HEK293 (cell line): ENCODE data around the gene OR10A5.

Source experiments
- CTCF ChIA-PET: fragments of 350-600 bp; formaldehyde crosslinking; extraction: SDS; loops from one replicate; lab custom pipeline; 2021; ENCODE audit warnings: antibody characterized with exemption; lab: Yijun Ruan, JAX
- POLR2A ChIA-PET: fragments of 300-600 bp; formaldehyde crosslinking; extraction: SDS; loops from one replicate; lab custom pipeline; 2020; ENCODE audit warnings: antibody characterized with exemption, inconsistent platforms; lab: Yijun Ruan, JAX
- H3K27ac ChIP-seq: fragments of 200-500 bp; sonication (Bioruptor generic); 2 replicates; pipeline ENCODE4 v1.5.1; 2014; ENCODE audit warnings: low read depth, low read length, control low read depth, inconsistent platforms; ENCODE audit errors: extremely low read depth
- H3K36me3 ChIP-seq, 2 experiments: fragments of 200-500 bp in 1 of 2; sonication (Bioruptor generic) in 1 of 2; 1 replicate in 1 of 2; 2 replicates in 1 of 2; pipeline ENCODE4 v1.5.1; 2014 to 2017; ENCODE audit warnings: inconsistent platforms in 2 of 2, low read length in 2 of 2; ENCODE audit not compliant: control insufficient read depth in 2 of 2, insufficient read depth in 1 of 2
- H3K4me1 ChIP-seq: fragments of 200-500 bp; sonication (Bioruptor generic); 2 replicates; pipeline ENCODE4 v1.5.1; 2014; ENCODE audit warnings: mild to moderate bottlenecking, low read length, inconsistent platforms; ENCODE audit not compliant: control insufficient read depth, insufficient read depth
- H3K4me3 ChIP-seq: 2 replicates; pipeline ENCODE4 v1.5.1; 2011; ENCODE audit warnings: low read depth, mild to moderate bottlenecking, control low read depth, low read length, moderate library complexity
- H3K9me3 ChIP-seq: fragments of 200-500 bp; sonication (Bioruptor generic); 2 replicates; pipeline ENCODE4 v1.5.1; 2014; ENCODE audit warnings: low read depth, low read length, inconsistent platforms; ENCODE audit not compliant: control insufficient read depth, insufficient read depth
- FEZF1 ChIP-seq: fragments of 450-650 bp; formaldehyde crosslinking; IDR thresholded peaks from 2 replicates; pipeline ENCODE4 v1.5.1; 2016; ENCODE audit warnings: missing biosample characterization, missing genetic modification characterization
- GLI2 ChIP-seq: fragments of 450-650 bp; formaldehyde crosslinking; IDR thresholded peaks from 2 replicates; pipeline ENCODE4; 2017; ENCODE audit warnings: missing biosample characterization, missing genetic modification characterization, low read depth, borderline replicate concordance
- GLIS2 ChIP-seq: fragments of 450-650 bp; formaldehyde crosslinking; IDR thresholded peaks from 2 replicates; pipeline ENCODE4 v1.5.1; 2016; ENCODE audit warnings: missing biosample characterization, missing genetic modification characterization
- OVOL3 ChIP-seq: fragments of 450-650 bp; formaldehyde crosslinking; IDR thresholded peaks from 2 replicates; pipeline ENCODE4 v1.5.1; 2016; ENCODE audit warnings: missing biosample characterization, missing genetic modification characterization
- RBAK ChIP-seq: fragments of 450-650 bp; formaldehyde crosslinking; IDR thresholded peaks from 2 replicates; pipeline ENCODE4 v1.5.1; 2016; ENCODE audit warnings: missing biosample characterization, missing genetic modification characterization
- ZBTB17 ChIP-seq: fragments of 450-650 bp; formaldehyde crosslinking; IDR thresholded peaks from 2 replicates; pipeline ENCODE4 v1.5.1; 2016; ENCODE audit warnings: missing biosample characterization, missing genetic modification characterization
- ZFP69B ChIP-seq: fragments of 450-650 bp; formaldehyde crosslinking; IDR thresholded peaks from 2 replicates; pipeline ENCODE4 v1.5.1; 2016; ENCODE audit warnings: missing biosample characterization, missing genetic modification characterization
- ZNF112 ChIP-seq: fragments of 450-650 bp; formaldehyde crosslinking; IDR thresholded peaks from 2 replicates; pipeline ENCODE4 v1.5.0; 2017; ENCODE audit warnings: missing biosample characterization, missing genetic modification characterization
- ZNF202 ChIP-seq: fragments of 450-650 bp; formaldehyde crosslinking; IDR thresholded peaks from 2 replicates; pipeline ENCODE4 v1.5.1; 2016; ENCODE audit warnings: missing biosample characterization, missing genetic modification characterization, borderline replicate concordance
- ZNF24 ChIP-seq: fragments of 450-650 bp; formaldehyde crosslinking; IDR thresholded peaks from 2 replicates; pipeline ENCODE4 v1.5.1; 2016; ENCODE audit warnings: missing biosample characterization, missing genetic modification characterization
- ZNF335 ChIP-seq: fragments of 450-650 bp; formaldehyde crosslinking; conservative IDR thresholded peaks from 2 replicates; pipeline ENCODE4 v1.5.1; 2016; ENCODE audit warnings: missing biosample characterization, missing genetic modification characterization
- ZNF544 ChIP-seq: fragments of 450-650 bp; formaldehyde crosslinking; IDR thresholded peaks from 2 replicates; pipeline ENCODE4 v1.5.0; 2017; ENCODE audit warnings: missing biosample characterization, missing genetic modification characterization
- ZNF571 ChIP-seq: fragments of 450-650 bp; formaldehyde crosslinking; IDR thresholded peaks from 2 replicates; pipeline ENCODE4 v1.5.0; 2017; ENCODE audit warnings: missing biosample characterization, missing genetic modification characterization
- ZNF623 ChIP-seq: fragments of 450-650 bp; formaldehyde crosslinking; IDR thresholded peaks from 2 replicates; pipeline ENCODE4 v1.5.1; 2016; ENCODE audit warnings: missing biosample characterization, missing genetic modification characterization
- ZNF660 ChIP-seq: fragments of 450-650 bp; IDR thresholded peaks from 2 replicates; pipeline ENCODE4 v1.5.1; 2018; ENCODE audit warnings: missing biosample characterization, mild to moderate bottlenecking, missing genetic modification characterization
- ZNF776 ChIP-seq: fragments of 450-650 bp; formaldehyde crosslinking; IDR thresholded peaks from 2 replicates; pipeline ENCODE4 v1.5.0; 2017; ENCODE audit warnings: missing biosample characterization, missing genetic modification characterization, borderline replicate concordance
- ZNF777 ChIP-seq: fragments of 450-650 bp; formaldehyde crosslinking; IDR thresholded peaks from 2 replicates; pipeline ENCODE4 v1.5.1; 2017; ENCODE audit warnings: missing biosample characterization, missing genetic modification characterization, borderline replicate concordance
- ZSCAN16 ChIP-seq: fragments of 450-650 bp; formaldehyde crosslinking; IDR thresholded peaks from 2 replicates; pipeline ENCODE4 v1.5.1; 2016; ENCODE audit warnings: missing biosample characterization, missing genetic modification characterization
- TF ChIP-seq, protein P1 (sequence below): fragments of 450-650 bp; formaldehyde crosslinking; IDR thresholded peaks from 2 replicates; pipeline ENCODE4 v1.5.1; 2016; ENCODE audit warnings: missing biosample characterization, missing genetic modification characterization
- TF ChIP-seq, protein P2 (sequence below): fragments of 450-650 bp; formaldehyde crosslinking; IDR thresholded peaks from 2 replicates; pipeline ENCODE4 v1.5.1; 2016; ENCODE audit warnings: missing biosample characterization, missing genetic modification characterization
- TF ChIP-seq, protein P3 (sequence below): fragments of 450-650 bp; formaldehyde crosslinking; IDR thresholded peaks from 2 replicates; pipeline ENCODE4 v1.5.1; 2016; ENCODE audit warnings: missing biosample characterization, missing genetic modification characterization
- TF ChIP-seq, protein P4 (sequence below): fragments of 450-650 bp; formaldehyde crosslinking; conservative IDR thresholded peaks from 2 replicates; pipeline ENCODE4 v1.5.1; 2016; ENCODE audit warnings: low read depth, missing biosample characterization, missing genetic modification characterization

Gene OR10A5

DNA sequence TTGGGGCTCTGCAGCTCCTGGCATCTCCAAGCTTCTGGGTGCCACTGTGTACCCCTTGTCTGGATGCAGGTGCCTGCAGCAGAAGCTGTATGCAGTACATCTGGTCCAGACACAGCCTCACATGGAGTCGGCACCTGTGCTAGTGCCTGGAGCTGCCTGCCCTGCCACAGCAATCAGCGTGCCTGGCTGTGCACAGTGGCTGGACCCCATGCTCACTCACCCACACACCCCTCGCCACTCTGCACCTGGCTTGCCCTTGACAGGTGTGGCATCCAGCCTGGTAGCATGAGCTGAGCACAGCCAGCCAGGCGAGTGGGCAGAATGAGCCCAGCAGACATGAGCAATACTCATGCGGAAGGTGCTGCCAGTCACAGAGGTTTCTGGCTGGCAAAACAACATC is 26.5 kb upstream of the OR10A5 start:
- no peak overlapping the region for H3K4me3 ChIP-seq
- POLR2A ChIA-PET, result no interaction called here
- no peaks in the 10 kb centered on the region for H3K4me1 ChIP-seq
- no peaks in the 10 kb centered on the region for H3K9me3 ChIP-seq
- no peaks in the 10 kb centered on the region for H3K36me3 ChIP-seq
- TF ChIP-seq ZNF202 (tag by site-specific recombination) (no peak), ZNF571 (no peak), ZNF660 (tag by site-specific recombination) (no peak)
- TF ChIP-seq, protein P1, sequence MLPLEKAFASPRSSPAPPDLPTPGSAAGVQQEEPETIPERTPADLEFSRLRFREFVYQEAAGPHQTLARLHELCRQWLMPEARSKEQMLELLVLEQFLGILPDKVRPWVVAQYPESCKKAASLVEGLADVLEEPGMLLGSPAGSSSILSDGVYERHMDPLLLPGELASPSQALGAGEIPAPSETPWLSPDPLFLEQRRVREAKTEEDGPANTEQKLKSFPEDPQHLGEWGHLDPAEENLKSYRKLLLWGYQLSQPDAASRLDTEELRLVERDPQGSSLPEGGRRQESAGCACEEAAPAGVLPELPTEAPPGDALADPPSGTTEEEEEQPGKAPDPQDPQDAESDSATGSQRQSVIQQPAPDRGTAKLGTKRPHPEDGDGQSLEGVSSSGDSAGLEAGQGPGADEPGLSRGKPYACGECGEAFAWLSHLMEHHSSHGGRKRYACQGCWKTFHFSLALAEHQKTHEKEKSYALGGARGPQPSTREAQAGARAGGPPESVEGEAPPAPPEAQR (tag by site-specific recombination), result no peak
- H3K27ac ChIP-seq, result no peak overlapping the region
- CTCF ChIA-PET, result no interaction called here

DNA sequence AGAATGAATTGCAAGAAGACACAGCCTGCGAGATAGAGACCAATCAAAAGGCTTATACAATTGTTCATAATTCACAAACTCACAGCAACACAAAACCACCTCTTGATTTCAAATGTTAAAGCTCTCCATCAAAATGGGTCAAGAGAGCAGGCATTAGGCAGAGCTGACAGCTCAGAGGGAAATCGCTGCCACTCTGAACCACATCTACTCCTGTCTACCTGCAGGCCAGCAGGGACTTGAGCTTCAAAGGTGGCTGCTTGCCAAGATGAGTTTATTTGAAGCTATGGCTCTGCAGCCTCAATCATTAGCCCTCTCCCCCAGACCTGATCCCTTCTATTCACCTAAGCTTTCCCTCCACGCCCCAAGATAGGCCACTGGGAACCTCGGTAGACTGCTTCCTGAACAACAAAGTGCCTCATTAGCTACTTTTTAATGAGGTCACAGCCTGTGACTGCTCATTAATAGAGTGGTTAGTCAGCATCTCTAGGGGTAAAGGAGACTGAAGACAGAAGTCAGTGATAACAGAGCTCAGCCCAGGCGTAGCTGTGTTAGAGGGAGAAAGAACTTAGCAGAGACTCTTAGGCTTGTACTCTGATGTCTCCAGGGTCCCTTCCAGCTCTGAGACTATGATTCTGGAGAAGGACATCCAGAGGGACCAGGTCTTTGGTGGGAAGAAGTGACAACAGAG is 21.2 kb upstream of the OR10A5 start:
- H3K9me3 ChIP-seq, result no peaks in the 10 kb centered on the region
- no peak overlapping the region for H3K4me3 ChIP-seq
- H3K27ac ChIP-seq, result no peak overlapping the region
- H3K4me1 ChIP-seq, result no peaks in the 10 kb centered on the region
- no peaks in the 10 kb centered on the region for H3K36me3 ChIP-seq
- TF ChIP-seq ZBTB17 (tag by site-specific recombination) (peak; percentile 38; the same call in 1 of the 2 replicates), GLIS2 (tag by site-specific recombination) (no peak)
- POLR2A ChIA-PET, result interaction anchor here (0.9 kb wide), 1 partner anchor 12 kb away, joined by 3 read pairs; no protein-coding TSS in a partner anchor
- CTCF ChIA-PET, result interaction anchor here (1.3 kb wide), 1 partner anchor 12 kb away, joined by 13 read pairs; no protein-coding TSS in a partner anchor

DNA sequence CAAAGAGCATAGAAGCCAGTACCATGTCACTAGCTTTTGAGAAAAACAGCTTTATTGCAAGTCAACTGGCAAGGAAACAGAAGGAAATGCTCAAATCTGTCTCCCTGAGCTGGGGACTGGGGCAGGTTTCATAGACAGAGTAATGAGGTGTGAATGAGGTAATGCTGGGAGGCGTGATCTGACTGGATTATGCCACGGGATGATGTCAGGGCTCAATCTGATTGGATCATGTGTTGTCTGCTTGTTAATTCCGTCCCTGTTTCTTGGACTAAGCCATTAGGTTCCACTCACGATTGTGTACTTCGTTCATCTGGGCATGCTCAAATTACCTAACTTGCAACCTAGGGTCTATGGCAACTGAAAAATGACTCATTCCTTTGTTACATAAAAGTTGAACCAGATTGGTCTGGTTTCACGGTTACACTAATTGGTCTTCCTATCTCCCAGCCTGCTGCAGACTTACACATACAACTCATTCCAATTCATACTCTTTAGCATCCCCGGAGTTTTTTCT is 20.2 kb upstream of the OR10A5 start:
- no peaks in the 10 kb centered on the region for H3K36me3 ChIP-seq
- ChIA-PET CTCF (interaction anchor here (1.3 kb wide), 1 partner anchor 13 kb away, joined by 13 read pairs; no protein-coding TSS in a partner anchor), POLR2A (no interaction called here)
- H3K4me1 ChIP-seq, result no peaks in the 10 kb centered on the region
- H3K4me3 ChIP-seq, result no peak overlapping the region
- no peaks in the 10 kb centered on the region for H3K9me3 ChIP-seq
- H3K27ac ChIP-seq, result no peak overlapping the region
- no peak for TF ChIP-seq ZNF777
- TF ChIP-seq ZNF776, result no peak
- no peak for TF ChIP-seq GLI2
- 0 out of 2 replicates have a peak, but pooled peaks have one; percentile 28 for TF ChIP-seq ZFP69B
- TF ChIP-seq ZNF544 (tag by site-specific recombination), result no peak
- no peak for TF ChIP-seq RBAK (tag by site-specific recombination)
- TF ChIP-seq, protein P2, sequence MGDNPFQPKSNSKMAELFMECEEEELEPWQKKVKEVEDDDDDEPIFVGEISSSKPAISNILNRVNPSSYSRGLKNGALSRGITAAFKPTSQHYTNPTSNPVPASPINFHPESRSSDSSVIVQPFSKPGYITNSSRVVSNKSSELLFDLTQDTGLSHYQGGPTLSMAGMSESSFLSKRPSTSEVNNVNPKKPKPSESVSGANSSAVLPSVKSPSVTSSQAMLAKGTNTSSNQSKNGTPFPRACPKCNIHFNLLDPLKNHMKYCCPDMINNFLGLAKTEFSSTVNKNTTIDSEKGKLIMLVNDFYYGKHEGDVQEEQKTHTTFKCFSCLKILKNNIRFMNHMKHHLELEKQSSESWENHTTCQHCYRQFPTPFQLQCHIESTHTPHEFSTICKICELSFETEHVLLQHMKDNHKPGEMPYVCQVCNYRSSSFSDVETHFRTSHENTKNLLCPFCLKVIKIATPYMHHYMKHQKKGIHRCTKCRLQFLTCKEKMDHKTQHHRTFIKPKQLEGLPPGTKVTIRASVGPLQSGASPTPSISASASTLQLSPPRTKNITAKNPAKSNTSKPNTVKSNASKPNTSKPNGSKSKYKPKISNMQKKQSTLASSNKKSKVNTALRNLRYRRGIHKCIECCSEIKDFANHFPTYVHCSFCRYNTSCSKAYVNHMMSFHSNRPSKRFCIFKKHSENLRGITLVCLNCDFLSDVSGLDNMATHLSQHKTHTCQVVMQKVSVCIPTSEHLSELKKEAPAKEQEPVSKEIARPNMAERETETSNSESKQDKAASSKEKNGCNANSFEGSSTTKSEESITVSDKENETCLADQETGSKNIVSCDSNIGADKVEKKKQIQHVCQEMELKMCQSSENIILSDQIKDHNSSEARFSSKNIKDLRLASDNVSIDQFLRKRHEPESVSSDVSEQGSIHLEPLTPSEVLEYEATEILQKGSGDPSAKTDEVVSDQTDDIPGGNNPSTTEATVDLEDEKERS (tag by site-specific recombination), result no peak
- no peak for TF ChIP-seq ZNF335 (tag by site-specific recombination)
- no peak for TF ChIP-seq FEZF1 (tag by site-specific recombination)
- TF ChIP-seq ZNF24 (tag by site-specific recombination), result peak; percentile 78
- no peak for TF ChIP-seq ZNF623 (tag by site-specific recombination)
- TF ChIP-seq ZNF112, result no peak
- no peak for TF ChIP-seq ZSCAN16 (tag by site-specific recombination)
- TF ChIP-seq, protein P3, sequence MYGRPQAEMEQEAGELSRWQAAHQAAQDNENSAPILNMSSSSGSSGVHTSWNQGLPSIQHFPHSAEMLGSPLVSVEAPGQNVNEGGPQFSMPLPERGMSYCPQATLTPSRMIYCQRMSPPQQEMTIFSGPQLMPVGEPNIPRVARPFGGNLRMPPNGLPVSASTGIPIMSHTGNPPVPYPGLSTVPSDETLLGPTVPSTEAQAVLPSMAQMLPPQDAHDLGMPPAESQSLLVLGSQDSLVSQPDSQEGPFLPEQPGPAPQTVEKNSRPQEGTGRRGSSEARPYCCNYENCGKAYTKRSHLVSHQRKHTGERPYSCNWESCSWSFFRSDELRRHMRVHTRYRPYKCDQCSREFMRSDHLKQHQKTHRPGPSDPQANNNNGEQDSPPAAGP (tag by site-specific recombination), result peak; percentile 59; the same call in 1 of the 2 replicates
- TF ChIP-seq, protein P4, sequence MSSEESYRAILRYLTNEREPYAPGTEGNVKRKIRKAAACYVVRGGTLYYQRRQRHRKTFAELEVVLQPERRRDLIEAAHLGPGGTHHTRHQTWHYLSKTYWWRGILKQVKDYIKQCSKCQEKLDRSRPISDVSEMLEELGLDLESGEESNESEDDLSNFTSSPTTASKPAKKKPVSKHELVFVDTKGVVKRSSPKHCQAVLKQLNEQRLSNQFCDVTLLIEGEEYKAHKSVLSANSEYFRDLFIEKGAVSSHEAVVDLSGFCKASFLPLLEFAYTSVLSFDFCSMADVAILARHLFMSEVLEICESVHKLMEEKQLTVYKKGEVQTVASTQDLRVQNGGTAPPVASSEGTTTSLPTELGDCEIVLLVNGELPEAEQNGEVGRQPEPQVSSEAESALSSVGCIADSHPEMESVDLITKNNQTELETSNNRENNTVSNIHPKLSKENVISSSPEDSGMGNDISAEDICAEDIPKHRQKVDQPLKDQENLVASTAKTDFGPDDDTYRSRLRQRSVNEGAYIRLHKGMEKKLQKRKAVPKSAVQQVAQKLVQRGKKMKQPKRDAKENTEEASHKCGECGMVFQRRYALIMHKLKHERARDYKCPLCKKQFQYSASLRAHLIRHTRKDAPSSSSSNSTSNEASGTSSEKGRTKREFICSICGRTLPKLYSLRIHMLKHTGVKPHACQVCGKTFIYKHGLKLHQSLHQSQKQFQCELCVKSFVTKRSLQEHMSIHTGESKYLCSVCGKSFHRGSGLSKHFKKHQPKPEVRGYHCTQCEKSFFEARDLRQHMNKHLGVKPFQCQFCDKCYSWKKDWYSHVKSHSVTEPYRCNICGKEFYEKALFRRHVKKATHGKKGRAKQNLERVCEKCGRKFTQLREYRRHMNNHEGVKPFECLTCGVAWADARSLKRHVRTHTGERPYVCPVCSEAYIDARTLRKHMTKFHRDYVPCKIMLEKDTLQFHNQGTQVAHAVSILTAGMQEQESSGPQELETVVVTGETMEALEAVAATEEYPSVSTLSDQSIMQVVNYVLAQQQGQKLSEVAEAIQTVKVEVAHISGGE, result peak; percentile 93
- TF ChIP-seq OVOL3 (tag by site-specific recombination), result no peak
